SK-N-SH (cell line): ENCODE results near the gene LENG9. TPM values are rescaled to one million over a fixed set of nuclear protein-coding genes. Genes with fewer than 3 reads are reported as not detected.

ENCODE experiments used
- CTCF ChIA-PET: fragments of 300-600, 350-600 bp; formaldehyde crosslinking; extraction: SDS; loops from one replicate; lab custom pipeline; 2021; lab: Yijun Ruan, JAX
- POLR2A ChIA-PET: fragments of 350-600 bp; sonication (Branson Sonifier 250); formaldehyde crosslinking; extraction: SDS; loops from one replicate; lab custom pipeline; 2020; ENCODE audit warnings: antibody characterized with exemption, inconsistent platforms; lab: Yijun Ruan, JAX
- DNase-seq: peaks from one replicate; pipeline ENCODE4 v3.0.0; 2012
- H2AFZ ChIP-seq: fragments of 200-600 bp; sonication (generic); 2 replicates; pipeline ENCODE4 v1.8.1; 2016; ENCODE audit warnings: antibody characterized with exemption, mild to moderate bottlenecking, low read depth
- H3F3A ChIP-seq: fragments of 200-600 bp; sonication (generic); replicated peaks from 2 replicates; pipeline ENCODE3; 2016; ENCODE audit warnings: antibody characterized with exemption, mild to moderate bottlenecking; ENCODE audit not compliant: insufficient read depth
- H3K27ac ChIP-seq, 2 experiments: fragments of 200-500 bp in 1 of 2; fragments of 200-600 bp in 1 of 2; sonication (Bioruptor generic) in 1 of 2; sonication (generic), shearing (Covaris generic) in 1 of 2; 2 replicates each; pipeline versions ENCODE4 v1.5.1 to v1.6.1; 2014 to 2016; ENCODE audit warnings: low read depth in 2 of 2, inconsistent platforms in 1 of 2, low read length in 1 of 2, mild to moderate bottlenecking in 1 of 2, mixed read lengths in 1 of 2
- H3K27me3 ChIP-seq: fragments of 200-600 bp; sonication (generic), shearing (Covaris generic); 2 replicates; pipeline ENCODE4 v1.6.1; 2016; ENCODE audit warnings: mixed run types; ENCODE audit not compliant: insufficient read depth
- H3K36me3 ChIP-seq, 2 experiments: fragments of 200-500 bp in 1 of 2; fragments of 200-600 bp in 1 of 2; sonication (Bioruptor generic) in 1 of 2; sonication (generic) in 1 of 2; replicated peaks in 1 of 2; 2 replicates each; pipeline versions ENCODE3 to v1.5.1; 2014 to 2016; ENCODE audit warnings: low read length in 1 of 2, mild to moderate bottlenecking in 1 of 2; ENCODE audit not compliant: insufficient read depth in 2 of 2, control insufficient read depth in 1 of 2
- H3K4me1 ChIP-seq, 2 experiments: fragments of 200-500 bp in 1 of 2; fragments of 200-600 bp in 1 of 2; sonication (Bioruptor generic) in 1 of 2; sonication (generic), shearing (Covaris generic) in 1 of 2; 2 replicates each; pipeline versions ENCODE4 v1.5.1 to v1.6.1; 2014 to 2016; ENCODE audit warnings: low read depth in 1 of 2, low read length in 1 of 2, mixed run types in 1 of 2; ENCODE audit not compliant: insufficient read depth in 2 of 2, control insufficient read depth in 1 of 2
- H3K4me2 ChIP-seq: fragments of 200-600 bp; sonication (generic), shearing (Covaris generic); 2 replicates; pipeline ENCODE4 v1.6.1; 2017; ENCODE audit warnings: mixed run types
- H3K4me3 ChIP-seq, 2 experiments: fragments of 200-500 bp in 1 of 2; fragments of 200-600 bp in 1 of 2; sonication (Bioruptor generic) in 1 of 2; sonication (generic), shearing (Covaris generic) in 1 of 2; 2 replicates each; pipeline versions ENCODE4 v1.5.1 to v1.8.1; 2014 to 2016; ENCODE audit warnings: low read depth in 2 of 2, inconsistent platforms in 1 of 2, low read length in 1 of 2, mild to moderate bottlenecking in 1 of 2, mixed read lengths in 1 of 2, moderate library complexity in 1 of 2
- H3K79me2 ChIP-seq: fragments of 200-600 bp; sonication (generic); 2 replicates; pipeline ENCODE4 v1.8.1; 2017; ENCODE audit warnings: mild to moderate bottlenecking; ENCODE audit not compliant: insufficient read depth
- H3K9ac ChIP-seq: fragments of 200-600 bp; sonication (generic); 2 replicates; pipeline ENCODE4 v1.6.1; 2017; ENCODE audit warnings: mixed run types
- H3K9me2 ChIP-seq: fragments of 200-600 bp; sonication (generic); 2 replicates; pipeline ENCODE4 v1.6.1; 2017; ENCODE audit warnings: mixed run types
- H3K9me3 ChIP-seq: fragments of 200-600 bp; sonication (generic); 2 replicates; pipeline ENCODE4 v1.6.1; 2017; ENCODE audit warnings: mixed run types, mild to moderate bottlenecking, moderate library complexity
- H4K20me1 ChIP-seq: fragments of 200-600 bp; sonication (generic); 2 replicates; pipeline ENCODE4 v1.6.1; 2017; ENCODE audit warnings: mild to moderate bottlenecking, mixed run types; ENCODE audit not compliant: insufficient read depth
- CTCF ChIP-seq: fragments of 200-600 bp; sonication (generic); IDR thresholded peaks from 2 replicates; pipeline ENCODE4 v1.6.1; 2017; ENCODE audit warnings: antibody characterized with exemption, mild to moderate bottlenecking, moderate library complexity
- EP300 ChIP-seq, 2 experiments: IDR thresholded peaks; 2 replicates each; pipeline versions ENCODE4 v1.4.0 to v1.6.1; 2012; ENCODE audit warnings: borderline replicate concordance in 1 of 2, low read depth in 1 of 2, low read length in 1 of 2
- GABPA ChIP-seq: IDR thresholded peaks from 2 replicates; pipeline ENCODE4 v1.4.0; 2012; ENCODE audit warnings: low read depth, mild to moderate bottlenecking
- GATA2 ChIP-seq: sonication (generic); formaldehyde crosslinking; IDR thresholded peaks from 2 replicates; pipeline ENCODE4 v1.5.0; 2020; ENCODE audit warnings: mild to moderate bottlenecking, missing genetic modification reagents
- JUND ChIP-seq: IDR thresholded peaks from 2 replicates; pipeline ENCODE4 v1.4.0; 2012
- PBX3 ChIP-seq: IDR thresholded peaks from 2 replicates; pipeline ENCODE4; 2012
- RCOR1 ChIP-seq: fragments of 150-350 bp; IDR thresholded peaks from 2 replicates; pipeline ENCODE4 v1.6.1; 2017; ENCODE audit warnings: antibody characterized with exemption, low read length
- REST ChIP-seq: IDR thresholded peaks from 2 replicates; pipeline ENCODE4 v1.6.1; 2012; ENCODE audit warnings: mild to moderate bottlenecking, low read depth, low read length, moderate library complexity
- RFX5 ChIP-seq: IDR thresholded peaks from 2 replicates; pipeline ENCODE4 v1.6.1; 2012; ENCODE audit warnings: mild to moderate bottlenecking, improper control_type of control experiment, low read length
- SIN3A ChIP-seq: IDR thresholded peaks from 2 replicates; pipeline ENCODE4 v1.6.1; 2012; ENCODE audit warnings: low read depth, mild to moderate bottlenecking, low read length, moderate library complexity, borderline replicate concordance
- SMC3 ChIP-seq: IDR thresholded peaks from 2 replicates; pipeline ENCODE4 v1.6.1; 2012; ENCODE audit warnings: low read depth, low read length, improper control_type of control experiment
- TAF1 ChIP-seq: IDR thresholded peaks from 2 replicates; pipeline ENCODE4 v1.6.1; 2012; ENCODE audit warnings: low read depth, mild to moderate bottlenecking, low read length, moderate library complexity, borderline replicate concordance
- TCF12 ChIP-seq: IDR thresholded peaks from 2 replicates; pipeline ENCODE4 v1.4.0; 2012
- WGBS: methylation state at CpG from one replicate; pipeline ENCODE4 v1.1.6; 2017; ENCODE audit warnings: low lambda C conversion rate; 5-methylcytosine and 5-hydroxymethylcytosine counted together
- polyA plus RNA-seq, 3 experiments: library from polyadenylated mRNA; depleted of rRNA; stranded (reverse); fragments of >200 nt; gene quantifications; 2 replicates each; pipeline ENCODE4 v1.2.3, GENCODE V29; 2012

The LENG9 gene
- polyA plus RNA-seq, 1 of the 3 experiments (the other 2 are of a cell fraction), result 0.20 TPM

- no peak for TF ChIP-seq SMC3
- TF ChIP-seq, all 33 proteins: peak for 0
Measured at GRCh38 chr19:54452626-54453025, 11.0 kb downstream of the LENG9 start (continued).

GRCh38 chr19:54451997-54452396 is 11.6 kb downstream of the LENG9 start:
- H3K9me3 ChIP-seq, result no peaks in the 10 kb centered on the region
- POLR2A ChIA-PET, result no interaction called here
- H3K36me3 ChIP-seq, result peaks cover 38 to 59% of the 10 kb centered on the region in 2 experiments
- 95% methylated on average over 11 of the region's 11 CpGs for WGBS
- H3K4me1 ChIP-seq, result peaks cover 14 to 17% of the 10 kb centered on the region in 2 experiments; a peak in 2 of 4 replicates
- CTCF ChIA-PET, result interaction anchor here (1.2 kb wide), 1 partner anchor 9 kb away, joined by 3 read pairs; no protein-coding TSS in a partner anchor
- no peak for DNase-seq
- no peak for TF ChIP-seq GATA2 (CRISPR knock-in tag)
- no peak for TF ChIP-seq GABPA
- TF ChIP-seq RFX5, result no peak
- no peak for TF ChIP-seq EP300 (IDR thresholded peaks at IDR 0.05; ENCODE audit: borderline replicate concordance in 1 of 2, low read depth in 1 of 2, low read length in 1 of 2)
- no peak for TF ChIP-seq JUND
- TF ChIP-seq TCF12, result no peak
- TF ChIP-seq CTCF, result no peak
- no peak for TF ChIP-seq REST
- no peak for TF ChIP-seq RCOR1
- no peak for TF ChIP-seq SIN3A
- no peak for TF ChIP-seq TAF1
- TF ChIP-seq SMC3, result no peak
- no peak for TF ChIP-seq PBX3
- peaks cover 61% of the 10 kb centered on the region for H4K20me1 ChIP-seq
- no peak overlapping the region for H3K4me2 ChIP-seq
- no peak overlapping the region for H2AFZ ChIP-seq
- no peak overlapping the region for H3K27ac ChIP-seq
- H3K9ac ChIP-seq, result no peak overlapping the region
- H3F3A ChIP-seq, result no peaks in the 10 kb centered on the region
- no peaks in the 10 kb centered on the region for H3K27me3 ChIP-seq
- peaks cover 75% of the 10 kb centered on the region for H3K79me2 ChIP-seq
- no peak overlapping the region for H3K4me3 ChIP-seq
- no peaks in the 10 kb centered on the region for H3K9me2 ChIP-seq
